SU-DHL-6 (cell line): ENCODE measurements around the gene STARD5.

Source experiments
- H2AFZ ChIP-seq: fragments of 200-600 bp; sonication (generic); 2 replicates; pipeline ENCODE4 v1.6.1; 2014; ENCODE audit warnings: low read depth, mild to moderate bottlenecking, moderate library complexity, mixed read lengths, antibody characterized with exemption, low read length; ENCODE audit not compliant: severe bottlenecking
- H3F3A ChIP-seq: fragments of 200-600 bp; shearing (Covaris generic); 2 replicates; pipeline ENCODE4 v1.6.0; 2016; ENCODE audit warnings: antibody characterized with exemption, mild to moderate bottlenecking; ENCODE audit not compliant: insufficient read depth
- H3K27ac ChIP-seq: fragments of 200-600 bp; sonication (generic); 2 replicates; pipeline ENCODE4 v1.5.1; 2016; ENCODE audit warnings: low read depth, mild to moderate bottlenecking, low read length, moderate library complexity, mixed read lengths
- H3K27me3 ChIP-seq: fragments of 200-600 bp; sonication (generic), shearing (Covaris generic); 2 replicates; pipeline ENCODE4 v1.6.0; 2014; ENCODE audit warnings: mild to moderate bottlenecking, low read length
- H3K36me3 ChIP-seq: fragments of 200-600 bp; sonication (generic); 2 replicates; pipeline ENCODE4 v1.6.1; 2014; ENCODE audit warnings: mild to moderate bottlenecking, low read length, mixed read lengths
- H3K4me2 ChIP-seq: fragments of 300-600, 200-600 bp; shearing (Covaris generic), sonication (generic); 2 replicates; pipeline ENCODE4 v1.6.0; 2014; ENCODE audit warnings: low read length, low read depth, mild to moderate bottlenecking; ENCODE audit not compliant: poor library complexity, severe bottlenecking
- H3K4me3 ChIP-seq: fragments of 200-600 bp; sonication (generic); 2 replicates; pipeline ENCODE4 v1.5.1; 2014; ENCODE audit warnings: antibody characterized with exemption, low read length, mild to moderate bottlenecking, mixed read lengths; ENCODE audit not compliant: insufficient read depth, poor library complexity, severe bottlenecking
- H3K79me2 ChIP-seq: fragments of 200-600 bp; sonication (generic); 2 replicates; pipeline ENCODE4 v1.6.1; 2014; ENCODE audit warnings: mild to moderate bottlenecking, low read length, moderate library complexity; ENCODE audit not compliant: insufficient read depth
- H3K9ac ChIP-seq: fragments of 200-600 bp; sonication (generic); 2 replicates; pipeline ENCODE4 v1.7.0; 2014; ENCODE audit warnings: mild to moderate bottlenecking, low read length
- H3K9me2 ChIP-seq: fragments of 200-600 bp; sonication (generic); replicated peaks from 2 replicates; pipeline ENCODE4 v1.6.1; 2014; ENCODE audit warnings: low read length; ENCODE audit not compliant: insufficient read depth
- H3K9me3 ChIP-seq: fragments of 200-600 bp; sonication (generic); 2 replicates; pipeline ENCODE4 v1.6.1; 2014; ENCODE audit warnings: low read length, mixed read lengths; ENCODE audit not compliant: insufficient read depth
- H4K20me1 ChIP-seq: fragments of 200-600 bp; sonication (generic); 2 replicates; pipeline ENCODE4 v1.6.1; 2014; ENCODE audit warnings: low read depth, mild to moderate bottlenecking, antibody characterized with exemption, low read length, moderate library complexity, mixed read lengths
- CTCF ChIP-seq: fragments of 200-600 bp; sonication (generic); IDR thresholded peaks from one replicate; pipeline ENCODE4 v1.5.1; 2017; ENCODE audit warnings: antibody characterized with exemption, mild to moderate bottlenecking, low read length, moderate library complexity; ENCODE audit not compliant: insufficient read depth, poor library complexity, severe bottlenecking
- EZH2phosphoT487 ChIP-seq: fragments of 200-600 bp; sonication (generic), shearing (Covaris generic); conservative IDR thresholded peaks from 2 replicates; pipeline ENCODE4 v1.6.1; 2018; ENCODE audit warnings: mild to moderate bottlenecking, antibody characterized with exemption, low read length, moderate library complexity, mixed read lengths

Gene STARD5

GRCh38 chr15:81334768-81335435, 11.0 kb upstream of the STARD5 start:
- Histone ChIP-seq H3K9me2 (no peaks in the 10 kb centered on the region), H3K27me3 (no peaks in the 10 kb centered on the region), H3K4me3 (no peak overlapping the region), H3K36me3 (no peaks in the 10 kb centered on the region), H3K4me2 (no peak overlapping the region), H3K9ac (no peak overlapping the region), H3K9me3 (no peaks in the 10 kb centered on the region), H2AFZ (no peak overlapping the region), H3K27ac (no peak overlapping the region), H3F3A (no peaks in the 10 kb centered on the region), H4K20me1 (no peaks in the 10 kb centered on the region), H3K79me2 (no peaks in the 10 kb centered on the region)
- TF ChIP-seq CTCF, result no peak

- Histone ChIP-seq H3K79me2 (no peaks in the 10 kb centered on the region), H3K9me3 (no peaks in the 10 kb centered on the region), H3K27me3 (no peaks in the 10 kb centered on the region), H3K9me2 (no peaks in the 10 kb centered on the region), H3K4me2 (no peak overlapping the region), H3K9ac (no peak overlapping the region), H2AFZ (no peak overlapping the region), H3F3A (no peaks in the 10 kb centered on the region), H3K27ac (no peak overlapping the region), H4K20me1 (no peaks in the 10 kb centered on the region), H3K4me3 (no peak overlapping the region), H3K36me3 (no peaks in the 10 kb centered on the region)
- TF ChIP-seq CTCF, result no peak
- no peak for TF ChIP-seq EZH2phosphoT487
Observed at GRCh38 chr15:81333363-81333762, 9.4 kb upstream of the STARD5 start.

- Histone ChIP-seq H3K9me3 (no peaks in the 10 kb centered on the region), H4K20me1 (no peaks in the 10 kb centered on the region), H3K36me3 (no peaks in the 10 kb centered on the region), H3K4me3 (no peak overlapping the region), H3K9me2 (no peaks in the 10 kb centered on the region), H3K27ac (no peak overlapping the region), H3F3A (no peaks in the 10 kb centered on the region), H3K9ac (no peak overlapping the region), H3K79me2 (no peaks in the 10 kb centered on the region), H3K27me3 (no peaks in the 10 kb centered on the region), H2AFZ (no peak overlapping the region), H3K4me2 (no peak overlapping the region)
- TF ChIP-seq EZH2phosphoT487 (no peak), CTCF (no peak)
Observed at GRCh38 chr15:81332326-81332725, 8.4 kb upstream of the STARD5 start.
